KOPT-K1 (cell line): Measurements from ENCODE around the gene PTTG1.

Source experiments
- H3K27ac ChIP-seq: fragments of 200-600 bp; sonication (generic); 2 replicates; pipeline ENCODE4 v1.5.1; 2016; ENCODE audit warnings: antibody characterized with exemption, mild to moderate bottlenecking, low read depth, low read length; ENCODE audit not compliant: poor library complexity, severe bottlenecking
- H3K36me3 ChIP-seq: fragments of 200-600 bp; sonication (generic); 2 replicates; pipeline ENCODE4 v1.5.1; 2017; ENCODE audit warnings: antibody characterized with exemption, mild to moderate bottlenecking, low read length, moderate library complexity; ENCODE audit not compliant: insufficient read depth
- H3K9me3 ChIP-seq: fragments of 200-600 bp; sonication (generic); 2 replicates; pipeline ENCODE4 v1.5.1; 2017; ENCODE audit warnings: antibody characterized with exemption, low read length, mild to moderate bottlenecking; ENCODE audit not compliant: insufficient read depth, poor library complexity, severe bottlenecking

The PTTG1 gene

DNA sequence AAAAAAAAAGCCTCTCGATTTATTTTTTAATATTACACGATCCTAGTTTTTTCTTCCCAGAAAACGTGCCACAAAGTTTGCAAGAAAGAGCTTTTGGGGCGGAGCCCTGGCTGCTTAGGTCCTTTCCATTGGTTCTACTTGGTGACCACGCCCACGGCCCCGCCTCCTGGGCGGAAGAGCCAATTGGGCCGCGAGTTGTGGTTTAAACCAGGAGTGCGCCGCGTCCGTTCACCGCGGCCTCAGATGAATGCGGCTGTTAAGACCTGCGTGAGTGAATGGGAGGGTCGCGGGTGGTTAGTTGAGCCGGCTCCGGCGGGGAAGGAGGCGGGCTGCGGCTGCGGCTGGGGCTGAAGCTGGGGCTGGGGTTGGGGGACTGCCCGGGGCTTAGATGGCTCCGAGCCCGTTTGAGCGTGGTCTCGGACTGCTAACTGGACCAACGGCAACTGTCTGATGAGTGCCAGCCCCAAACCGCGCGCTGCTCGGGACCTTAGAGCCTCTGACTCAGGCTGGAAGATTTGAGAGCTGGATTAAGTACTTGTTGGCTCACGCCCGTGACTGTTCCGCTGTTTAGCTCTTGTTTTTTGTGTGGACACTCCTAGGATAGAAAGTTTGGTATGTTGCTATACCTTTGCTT is at the start of gene PTTG1:
TSS of gene PTTG1 (plus strand) at position 231 of the 634 bp plus-strand sequence. CDS start 458 bp downstream, outside the sequence.
- no peaks in the 10 kb centered on the region for H3K9me3 ChIP-seq
- H3K27ac ChIP-seq = peak within 1 kb of the TSS; percentile 83

DNA sequence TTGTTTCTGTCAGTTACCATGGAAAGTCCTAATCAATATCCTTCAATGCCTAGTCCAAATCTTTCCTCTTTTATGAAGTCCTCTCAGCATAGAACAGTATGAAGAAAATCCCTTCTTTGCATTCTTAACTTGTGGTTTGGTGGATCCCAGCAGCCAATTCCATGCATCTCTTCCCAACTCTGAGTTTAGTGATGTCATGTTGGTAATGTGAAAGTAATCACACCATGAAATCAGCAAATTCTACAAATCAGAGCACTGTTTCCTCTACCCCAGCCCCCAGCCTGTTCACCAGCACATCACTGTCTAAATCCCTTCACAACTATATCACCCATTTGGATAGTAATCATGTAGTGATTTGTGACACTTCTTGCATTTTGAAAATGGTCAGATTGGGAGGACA is 46.5 kb upstream of the PTTG1 start:
- no peak overlapping the region for H3K27ac ChIP-seq
- H3K9me3 ChIP-seq = no peaks in the 10 kb centered on the region
- H3K36me3 ChIP-seq = no peaks in the 10 kb centered on the region

More for the DNA sequence above, at the start of gene PTTG1:
- peaks cover 44% of the 10 kb centered on the region for H3K36me3 ChIP-seq

DNA sequence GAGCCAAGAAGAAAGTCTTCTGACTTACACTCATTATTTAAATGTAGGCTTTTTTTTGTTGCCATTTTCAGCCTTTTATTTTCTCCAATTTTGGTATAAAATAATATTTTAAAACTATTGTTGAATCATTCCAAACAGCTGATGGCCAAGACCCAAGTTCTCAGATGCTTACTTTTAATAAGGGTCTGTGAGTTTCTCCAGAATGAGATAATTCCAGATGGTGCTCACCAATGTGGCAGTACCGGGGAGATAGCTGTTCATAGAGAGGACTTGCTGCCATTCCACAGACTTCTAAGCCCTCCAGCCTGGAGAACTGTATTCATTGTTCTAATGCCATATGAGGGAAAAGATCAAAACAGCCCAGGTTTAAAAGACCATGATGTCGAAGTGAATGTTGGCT is 46.0 kb upstream of the PTTG1 start:
- H3K9me3 ChIP-seq = no peaks in the 10 kb centered on the region
- H3K27ac ChIP-seq = no peak overlapping the region
- H3K36me3 ChIP-seq = no peaks in the 10 kb centered on the region

DNA sequence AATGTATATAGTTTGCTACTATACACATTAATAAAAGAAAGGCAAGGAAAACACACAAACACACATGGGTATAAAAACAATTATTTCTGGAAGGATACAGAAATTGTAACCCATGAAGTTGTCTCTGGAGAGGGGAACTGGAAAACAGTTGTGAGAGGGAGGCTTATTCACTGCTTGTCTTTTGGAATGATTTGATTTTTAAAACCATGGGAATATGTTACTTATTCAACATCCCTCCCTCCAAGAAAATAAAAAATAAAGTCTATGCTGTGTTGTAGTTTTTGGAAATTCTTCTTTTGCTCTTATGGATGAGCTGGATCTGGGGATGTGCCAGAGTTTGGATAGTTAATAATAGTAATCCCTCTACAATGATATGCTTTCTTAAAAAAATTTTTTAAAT is 45.2 kb upstream of the PTTG1 start:
- Histone ChIP-seq H3K27ac (no peak overlapping the region), H3K36me3 (no peaks in the 10 kb centered on the region), H3K9me3 (no peaks in the 10 kb centered on the region)

DNA sequence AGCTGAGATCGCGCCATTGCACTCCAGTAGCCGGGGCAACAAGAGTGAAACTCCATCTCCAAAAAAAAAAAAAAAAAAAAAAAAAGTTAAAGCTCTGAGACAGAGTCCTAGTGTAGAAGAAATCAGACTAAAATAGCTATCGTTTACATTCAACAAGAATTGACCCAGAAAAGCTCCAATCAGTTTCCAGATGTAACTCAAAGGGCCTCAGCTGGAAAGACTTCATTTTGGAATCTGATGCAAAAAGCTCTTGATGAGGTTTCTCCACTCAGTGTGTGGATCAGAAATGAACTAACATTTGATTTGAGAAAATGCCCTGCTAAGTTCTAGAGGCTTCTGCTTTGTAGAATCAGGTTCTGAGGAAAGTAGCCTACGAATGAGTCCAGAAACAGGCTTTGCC is 44.0 kb upstream of the PTTG1 start:
- no peaks in the 10 kb centered on the region for H3K36me3 ChIP-seq
- no peak overlapping the region for H3K27ac ChIP-seq
- H3K9me3 ChIP-seq = no peaks in the 10 kb centered on the region

DNA sequence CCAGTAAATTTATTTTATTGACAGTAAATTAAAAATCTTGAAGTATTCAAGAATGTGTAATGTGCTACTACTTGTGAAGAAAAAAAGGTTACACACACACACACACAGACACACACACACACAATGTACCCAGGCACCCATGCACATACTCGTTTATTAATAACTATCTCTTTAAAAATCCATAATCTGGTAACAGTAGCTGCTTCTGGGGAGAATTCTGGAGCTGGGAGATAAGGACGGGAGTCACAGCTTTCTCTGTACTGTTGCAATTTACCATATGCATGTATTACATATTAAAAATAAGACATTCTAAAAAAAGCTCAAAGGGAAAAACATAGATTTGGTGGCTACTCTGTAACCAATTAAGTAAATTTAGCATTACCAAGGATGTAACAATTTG is 43.3 kb upstream of the PTTG1 start:
- Histone ChIP-seq H3K27ac (no peak overlapping the region), H3K9me3 (no peaks in the 10 kb centered on the region), H3K36me3 (no peaks in the 10 kb centered on the region)

DNA sequence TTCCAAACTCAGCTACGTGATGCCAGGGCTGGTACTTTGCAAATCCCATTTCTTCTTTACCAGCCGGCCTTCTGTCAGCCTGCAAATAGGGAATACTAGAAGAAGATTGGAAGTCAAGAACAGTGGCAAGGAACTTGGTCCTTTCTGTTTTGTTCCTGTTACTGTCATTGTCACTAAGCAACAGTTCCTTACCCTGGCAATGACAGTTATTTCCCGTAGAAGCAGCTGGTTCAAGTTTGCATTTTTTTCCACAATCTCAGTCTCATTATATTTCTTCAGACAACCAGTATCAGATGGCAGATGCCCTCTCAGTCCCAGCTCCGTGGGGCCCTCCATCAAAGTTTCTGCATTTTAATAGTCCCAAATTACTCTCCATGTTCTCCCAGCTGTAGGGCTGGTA is 42.1 kb upstream of the PTTG1 start:
- no peaks in the 10 kb centered on the region for H3K36me3 ChIP-seq
- no peak overlapping the region for H3K27ac ChIP-seq
- no peaks in the 10 kb centered on the region for H3K9me3 ChIP-seq

DNA sequence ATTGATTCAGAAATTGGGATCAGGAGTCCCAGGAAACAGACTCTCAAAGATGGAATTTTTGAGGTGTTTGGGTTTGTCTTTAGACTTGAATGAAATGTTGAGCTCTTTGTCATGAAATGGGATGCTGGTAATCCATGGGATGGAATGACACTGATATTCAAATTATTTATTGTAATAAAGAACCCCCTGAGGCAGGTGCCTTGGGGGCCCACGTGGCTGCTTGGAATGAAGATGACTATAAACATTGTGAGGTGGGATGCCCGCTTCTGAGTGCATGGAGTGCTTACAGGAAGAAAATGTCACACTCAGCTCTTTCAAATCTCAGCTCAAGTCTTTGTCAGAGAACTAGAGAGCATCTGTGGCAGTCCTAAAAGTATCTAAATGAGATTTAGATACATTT is 41.6 kb upstream of the PTTG1 start:
- H3K36me3 ChIP-seq = no peaks in the 10 kb centered on the region
- no peaks in the 10 kb centered on the region for H3K9me3 ChIP-seq

DNA sequence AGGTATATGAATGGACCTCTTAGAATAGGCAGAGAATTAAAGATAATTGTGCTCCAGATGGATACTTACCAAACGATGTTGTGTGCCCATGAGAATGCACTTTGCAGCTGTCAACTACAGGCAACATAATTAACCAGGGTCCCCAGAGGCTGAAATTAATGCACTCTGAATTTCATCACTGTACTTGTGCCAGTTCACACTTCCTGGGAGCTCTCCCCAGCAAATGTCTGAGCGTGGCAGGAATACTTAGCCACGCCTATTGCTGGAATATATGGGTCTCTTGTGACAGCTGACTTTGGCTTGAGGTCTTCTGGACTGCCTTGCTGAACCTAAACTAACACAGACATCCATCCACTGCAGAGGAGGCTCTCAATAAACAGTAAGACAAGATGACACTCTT is 39.3 kb upstream of the PTTG1 start:
- Histone ChIP-seq H3K27ac (no peak overlapping the region), H3K9me3 (peaks cover 5% of the 10 kb centered on the region), H3K36me3 (no peaks in the 10 kb centered on the region)

More for the DNA sequence above, 41.6 kb upstream of the PTTG1 start:
- no peak overlapping the region for H3K27ac ChIP-seq

DNA sequence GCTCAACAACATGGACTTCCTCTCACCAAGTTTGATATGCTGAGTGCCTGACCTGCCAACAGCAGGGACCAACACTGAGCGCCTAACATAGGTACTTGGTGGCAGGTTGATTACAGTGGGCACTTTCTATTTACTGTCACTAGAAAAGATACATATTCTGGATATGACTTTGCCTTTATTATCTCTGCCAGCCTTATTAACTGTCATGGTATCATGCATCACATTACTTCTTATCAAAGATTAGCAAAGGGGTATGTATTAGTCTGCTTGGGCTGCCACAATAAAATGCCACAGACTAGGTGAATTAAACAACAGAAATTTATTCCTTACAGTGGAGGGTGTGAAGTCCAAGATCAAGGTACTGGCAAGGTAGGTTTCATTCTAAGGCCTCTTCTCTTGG is 37.0 kb upstream of the PTTG1 start:
- H3K36me3 ChIP-seq = no peaks in the 10 kb centered on the region
- H3K27ac ChIP-seq = no peak overlapping the region
- peaks cover 12% of the 10 kb centered on the region for H3K9me3 ChIP-seq

DNA sequence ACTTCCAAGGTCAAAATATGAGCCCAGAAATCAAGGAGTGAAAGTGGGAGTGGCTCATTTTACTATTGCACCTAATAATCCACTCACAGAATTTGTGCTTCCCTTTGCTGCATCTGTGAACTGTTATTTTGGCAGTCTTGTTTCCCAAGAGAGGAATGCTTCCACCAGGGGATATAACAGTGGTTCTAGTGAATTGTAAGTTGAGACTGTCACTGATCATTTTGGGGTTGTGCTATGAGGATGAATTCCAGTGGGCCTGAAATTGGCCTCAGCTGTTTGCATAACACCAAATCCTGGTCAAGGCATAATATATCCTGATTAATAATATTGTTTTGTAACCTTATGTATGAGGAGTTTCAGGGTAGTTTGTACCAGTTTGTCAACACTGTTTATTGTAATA is 36.2 kb upstream of the PTTG1 start:
- Histone ChIP-seq H3K27ac (no peak overlapping the region), H3K9me3 (peaks cover 12% of the 10 kb centered on the region), H3K36me3 (no peaks in the 10 kb centered on the region)

DNA sequence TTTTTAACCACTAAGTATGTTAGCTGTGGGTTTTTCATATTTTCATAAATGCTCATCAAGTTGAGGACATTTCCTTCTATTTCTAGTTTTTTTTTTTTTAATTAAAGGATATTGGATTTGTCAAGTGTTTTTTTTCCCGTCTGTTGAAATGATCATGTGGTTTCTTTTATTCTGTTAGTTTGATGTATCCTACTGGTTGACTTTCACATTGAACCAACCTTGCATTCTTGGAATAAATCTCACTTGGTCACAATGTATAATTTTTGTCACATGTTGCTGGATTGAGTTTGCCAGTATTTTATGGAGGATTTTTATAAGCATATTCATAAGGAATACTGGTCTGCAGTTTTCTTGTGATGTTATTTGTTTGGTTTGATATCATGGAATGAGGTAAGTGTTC is 34.2 kb upstream of the PTTG1 start:
- H3K27ac ChIP-seq = no peak overlapping the region
- peaks cover 12% of the 10 kb centered on the region for H3K9me3 ChIP-seq
- no peaks in the 10 kb centered on the region for H3K36me3 ChIP-seq

DNA sequence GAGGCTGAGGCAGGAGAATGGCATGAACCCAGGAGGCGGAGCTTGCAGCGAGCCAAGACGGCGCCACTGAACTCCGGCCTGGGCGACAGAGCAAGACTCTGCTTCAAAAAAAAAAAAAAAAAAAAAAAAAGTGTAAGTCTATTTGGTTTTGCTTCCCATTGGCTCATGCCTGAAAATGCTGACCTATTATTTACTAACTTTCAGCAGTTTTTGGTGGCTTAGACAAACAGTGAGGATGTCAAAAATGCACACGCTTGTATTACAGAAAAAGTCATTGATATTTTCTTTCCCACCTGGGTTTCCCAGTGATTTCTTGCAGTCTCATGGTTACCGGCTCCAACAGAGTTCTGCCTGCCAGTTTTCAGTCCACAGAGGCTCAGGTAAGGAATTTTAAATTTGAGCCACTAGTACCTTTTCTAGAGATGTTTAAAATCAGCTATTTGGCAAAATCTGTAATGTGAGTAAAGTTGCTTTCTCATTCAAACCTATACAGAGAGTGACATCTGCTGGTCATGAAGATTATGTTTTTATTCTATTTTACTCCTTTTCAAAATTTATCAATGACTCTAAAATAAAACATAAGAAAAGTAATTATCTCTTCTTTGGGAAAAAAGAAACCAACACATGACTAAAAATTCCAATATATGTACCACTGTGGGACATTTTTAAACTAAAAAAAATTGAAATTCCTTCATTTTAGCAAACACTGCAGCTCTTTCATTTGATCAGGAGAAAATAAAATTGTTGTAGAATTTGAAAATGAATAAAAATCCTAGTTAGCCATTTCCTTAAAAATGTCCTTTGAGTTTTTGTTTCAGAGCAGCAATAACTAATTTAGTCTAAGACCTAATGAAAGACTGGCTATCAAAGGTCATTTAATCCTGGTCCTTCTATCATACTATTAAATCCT is 30.6 kb upstream of the PTTG1 start:
- Histone ChIP-seq H3K9me3 (peaks cover 12% of the 10 kb centered on the region), H3K36me3 (no peaks in the 10 kb centered on the region), H3K27ac (no peak overlapping the region)

DNA sequence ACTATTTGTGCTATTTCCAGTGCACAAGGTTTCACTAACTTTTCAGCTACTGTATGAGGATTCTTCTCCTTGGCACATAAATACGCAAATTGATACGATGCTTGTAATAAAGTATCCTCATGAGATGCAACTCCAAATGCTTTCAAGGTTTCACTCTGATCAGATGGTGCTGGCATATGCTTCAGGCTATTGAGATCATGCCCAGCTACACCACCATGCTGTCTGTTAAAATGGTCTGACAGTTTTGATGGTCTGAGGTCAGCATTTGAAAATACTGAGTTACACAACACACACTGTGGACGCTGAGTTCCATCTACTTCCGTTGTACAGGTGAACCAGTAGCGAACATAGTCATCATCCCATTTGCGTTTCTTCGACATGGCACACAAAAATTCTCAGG is 26.5 kb upstream of the PTTG1 start:
- Histone ChIP-seq H3K9me3 (no peaks in the 10 kb centered on the region), H3K36me3 (no peaks in the 10 kb centered on the region), H3K27ac (no peak overlapping the region)

DNA sequence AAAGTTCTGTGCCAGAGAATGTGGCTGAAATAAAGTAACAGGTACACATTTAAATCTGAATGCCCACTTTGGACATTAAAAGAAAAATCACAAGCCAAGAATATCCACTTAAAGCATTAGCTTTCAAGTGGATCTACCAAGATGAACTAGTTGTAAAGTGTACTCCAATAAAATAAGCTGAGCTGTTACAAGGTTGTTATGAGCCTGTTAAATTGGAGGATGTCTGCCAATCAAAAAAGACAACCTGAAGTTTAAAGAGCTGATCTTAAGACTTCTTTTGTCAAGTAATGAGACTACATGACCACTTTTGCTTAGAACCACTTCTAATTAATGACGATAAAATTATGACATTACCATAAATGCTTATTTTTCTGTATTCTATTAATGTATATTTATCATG is 24.2 kb upstream of the PTTG1 start:
- H3K27ac ChIP-seq = no peak overlapping the region
- no peaks in the 10 kb centered on the region for H3K9me3 ChIP-seq
- peaks cover 10% of the 10 kb centered on the region for H3K36me3 ChIP-seq

DNA sequence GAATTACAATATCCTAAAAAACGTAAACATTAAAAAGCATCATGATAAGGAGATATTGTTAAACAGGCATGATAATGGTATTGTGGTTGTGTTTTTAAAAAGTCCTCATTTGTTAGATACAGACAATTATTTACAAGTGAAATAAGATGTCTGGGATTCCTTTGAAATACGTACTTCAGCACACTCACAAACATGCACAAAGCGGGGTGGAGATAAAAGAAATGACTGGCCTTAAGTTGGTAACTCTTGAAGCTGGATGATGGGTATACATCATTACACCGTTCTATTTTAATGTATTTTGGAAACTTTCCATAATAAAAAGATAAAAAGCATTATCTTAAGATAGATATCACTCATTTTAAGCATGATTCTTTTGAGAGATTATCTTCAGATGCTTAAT is 22.8 kb upstream of the PTTG1 start:
- peak overlapping the region; percentile 82 for H3K27ac ChIP-seq

More for the DNA sequence above, 22.8 kb upstream of the PTTG1 start:
- no peaks in the 10 kb centered on the region for H3K9me3 ChIP-seq
- H3K36me3 ChIP-seq = peaks cover 23% of the 10 kb centered on the region
